ENCODE measurements around the gene UBXN7. TPM values are rescaled to one million over a fixed set of nuclear protein-coding genes. Genes with fewer than 3 reads are reported as not detected.
"Not testable (repeated sequence)": the region's sequence is repeated elsewhere in the genome, so short reads cannot be mapped to it uniquely, and the experiment has no call there.

The UBXN7 gene
- total RNA-seq, 1 experiment from 2014 or later = 62.7 TPM

- peaks cover 45% of the 10 kb centered on the region for H3K36me3 Mint-ChIP-seq (ENCODE audit: insufficient read depth, unreplicated experiment)
- CTCF ChIA-PET = no interaction called here
- no peak for TF ChIP-seq CTCF (IDR thresholded peaks at IDR 0.05; ENCODE audit: insufficient read depth in 1 of 2, low read depth in 1 of 2, low read length in 1 of 2, severe bottlenecking in 1 of 2, unreplicated experiment in 1 of 2)
- no peaks in the 10 kb centered on the region for H3K4me1 ChIP-seq
- intact Hi-C loops (cut with micrococcal nuclease; ENCODE audit: unreplicated experiment) = no loop called here
- H3K4me1 Mint-ChIP-seq (ENCODE audit: low read depth, unreplicated experiment) = no peaks in the 10 kb centered on the region
- H3K4me3 Mint-ChIP-seq (ENCODE audit: unreplicated experiment) = no peak overlapping the region
- H3K9me3 ChIP-seq = no peaks in the 10 kb centered on the region
- POLR2A ChIA-PET = interaction anchor here (0.6 to 0.7 kb wide), 2 partner anchors 46 to 173 kb away, joined by 3 read pairs; no protein-coding TSS in a partner anchor
- no peak overlapping the region for H3K27ac Mint-ChIP-seq (ENCODE audit: unreplicated experiment)
- no peaks in the 10 kb centered on the region for H3K9me3 Mint-ChIP-seq (ENCODE audit: unreplicated experiment)
- BruUV-seq (replicated peaks) = no TSS peak
- no peak overlapping the region for H3K4me3 ChIP-seq (ENCODE audit: low read depth, low read length)
- no peak for DNase-seq
- H3K27me3 ChIP-seq (replicated peaks; ENCODE audit: control insufficient read depth, insufficient read depth, low read length) = no peaks in the 10 kb centered on the region
- no peaks in the 10 kb centered on the region; the same call in 1 of the 2 replicates for H3K36me3 ChIP-seq (ENCODE audit: control insufficient read depth, insufficient read depth, low read length)
- H3K27me3 Mint-ChIP-seq (ENCODE audit: insufficient read depth, unreplicated experiment) = no peaks in the 10 kb centered on the region
Observed at GRCh38 chr3:196365736-196366135, 66.5 kb downstream of the UBXN7 start.

GRCh38 chr3:196360586-196360985, 71.6 kb downstream of the UBXN7 start:
- no peak for TF ChIP-seq CTCF (IDR thresholded peaks at IDR 0.05; ENCODE audit: insufficient read depth in 1 of 2, low read depth in 1 of 2, low read length in 1 of 2, severe bottlenecking in 1 of 2, unreplicated experiment in 1 of 2)
- H3K36me3 Mint-ChIP-seq (ENCODE audit: insufficient read depth, unreplicated experiment) = peaks cover 59% of the 10 kb centered on the region
- intact Hi-C loops (cut with micrococcal nuclease; ENCODE audit: unreplicated experiment) = no loop called here

GRCh38 chr3:196358540-196358939, 73.7 kb downstream of the UBXN7 start:
- H3K27me3 Mint-ChIP-seq (ENCODE audit: insufficient read depth, unreplicated experiment); H3K36me3 ChIP-seq (ENCODE audit: control insufficient read depth, insufficient read depth, low read length); H3K4me3 Mint-ChIP-seq (ENCODE audit: unreplicated experiment); H3K4me3 ChIP-seq (ENCODE audit: low read depth, low read length); CTCF ChIA-PET; H3K27me3 ChIP-seq (replicated peaks; ENCODE audit: control insufficient read depth, insufficient read depth, low read length); DNase-seq; POLR2A ChIA-PET; H3K4me1 Mint-ChIP-seq (ENCODE audit: low read depth, unreplicated experiment); H3K4me1 ChIP-seq; H3K27ac Mint-ChIP-seq (ENCODE audit: unreplicated experiment); BruUV-seq (replicated peaks); H3K9me3 ChIP-seq; intact Hi-C loops (cut with micrococcal nuclease; ENCODE audit: unreplicated experiment); H3K9me3 Mint-ChIP-seq (ENCODE audit: unreplicated experiment): not testable (repeated sequence)
- H3K36me3 Mint-ChIP-seq (ENCODE audit: insufficient read depth, unreplicated experiment) = peaks cover 65% of the 10 kb centered on the region

More at GRCh38 chr3:196360586-196360985, 71.6 kb downstream of the UBXN7 start:
- Mint-ChIP-seq H3K4me1 (ENCODE audit: low read depth, unreplicated experiment) (no peaks in the 10 kb centered on the region), H3K9me3 (ENCODE audit: unreplicated experiment) (no peaks in the 10 kb centered on the region), H3K4me3 (ENCODE audit: unreplicated experiment) (no peak overlapping the region), H3K27me3 (ENCODE audit: insufficient read depth, unreplicated experiment) (no peaks in the 10 kb centered on the region), H3K27ac (ENCODE audit: unreplicated experiment) (no peak overlapping the region)
- H3K36me3 ChIP-seq (ENCODE audit: control insufficient read depth, insufficient read depth, low read length) = 0 out of 2 replicates have a peak, but pooled peaks cover 1% of the 10 kb centered on the region
- H3K27me3 ChIP-seq (replicated peaks; ENCODE audit: control insufficient read depth, insufficient read depth, low read length) = no peaks in the 10 kb centered on the region
- ChIA-PET CTCF (no interaction called here), POLR2A (no interaction called here)
- no peaks in the 10 kb centered on the region for H3K4me1 ChIP-seq
- no peak overlapping the region for H3K4me3 ChIP-seq (ENCODE audit: low read depth, low read length)
- no TSS peak for BruUV-seq (replicated peaks)
- no peaks in the 10 kb centered on the region for H3K9me3 ChIP-seq
- DNase-seq = no peak

GRCh38 chr3:196357905-196358304, 74.3 kb downstream of the UBXN7 start:
- Mint-ChIP-seq H3K27me3 (ENCODE audit: insufficient read depth, unreplicated experiment) (no peaks in the 10 kb centered on the region), H3K27ac (ENCODE audit: unreplicated experiment) (no peak overlapping the region), H3K9me3 (ENCODE audit: unreplicated experiment) (no peaks in the 10 kb centered on the region), H3K4me1 (ENCODE audit: low read depth, unreplicated experiment) (no peaks in the 10 kb centered on the region), H3K4me3 (ENCODE audit: unreplicated experiment) (no peak overlapping the region), H3K36me3 (ENCODE audit: insufficient read depth, unreplicated experiment) (peaks cover 71% of the 10 kb centered on the region)
- H3K4me1 ChIP-seq = no peaks in the 10 kb centered on the region
- no peaks in the 10 kb centered on the region for H3K27me3 ChIP-seq (replicated peaks; ENCODE audit: control insufficient read depth, insufficient read depth, low read length)
- ChIA-PET POLR2A (no interaction called here), CTCF (no interaction called here)
- peaks cover 1% of the 10 kb centered on the region; the same call in 1 of the 2 replicates for H3K36me3 ChIP-seq (ENCODE audit: control insufficient read depth, insufficient read depth, low read length)
- intact Hi-C loops (cut with micrococcal nuclease; ENCODE audit: unreplicated experiment) = no loop called here
- BruUV-seq (replicated peaks) = no TSS peak
- no peaks in the 10 kb centered on the region for H3K9me3 ChIP-seq
- no peak for DNase-seq
- H3K4me3 ChIP-seq (ENCODE audit: low read depth, low read length) = no peak overlapping the region
- TF ChIP-seq CTCF (IDR thresholded peaks at IDR 0.05; ENCODE audit: insufficient read depth in 1 of 2, low read depth in 1 of 2, low read length in 1 of 2, severe bottlenecking in 1 of 2, unreplicated experiment in 1 of 2) = no peak

Measured in Caco-2 (cell line).